ENCODE measurements around the gene LGR6. TPM values are rescaled to one million over a fixed set of nuclear protein-coding genes. Genes with fewer than 3 reads are reported as not detected.

LGR6 gene
- total and polyA plus RNA-seq, 2 of the 8 experiments (the other 6 are each of a cell fraction or from before 2014, with no cell fraction given) = 0.50 to 1.0 TPM

GRCh38 chr1:202251424-202252256, 58.0 kb downstream of the LGR6 start:
- H3K79me2 ChIP-seq (ENCODE audit: control insufficient read depth in 1 of 2, insufficient read depth in 2 of 2, low read length in 2 of 2) = no peaks in the 10 kb centered on the region
- H3K4ac ChIP-seq (replicated peaks; ENCODE audit: insufficient read length, low read depth, low read length) = no peak overlapping the region
- no peaks in the 10 kb centered on the region; a peak in 2 of 7 replicates for H3K27me3 ChIP-seq (replicated peaks in 1 of 4; ENCODE audit: control insufficient read depth in 3 of 4, extremely low read depth in 1 of 4, insufficient read depth in 3 of 4, low read length in 3 of 4)
- H3K56ac ChIP-seq (replicated peaks; ENCODE audit: insufficient read length, low read depth, low read length) = no peak overlapping the region
- no peak overlapping the region for H3K4me3 ChIP-seq (ENCODE audit: extremely low read depth in 1 of 4, insufficient read depth in 2 of 4, low read depth in 3 of 4, low read length in 4 of 4)
- POLR2A ChIA-PET (ENCODE audit: partially characterized antibody) = interaction anchor here (0.6 to 1.3 kb wide), 2 partner anchors 12 to 13 kb away, joined by 3 to 4 read pairs; no protein-coding TSS in a partner anchor
- no peak overlapping the region for H3K23ac ChIP-seq (ENCODE audit: insufficient read length)
- H4K91ac ChIP-seq (replicated peaks; ENCODE audit: insufficient read length, low read length) = no peak overlapping the region
- no peaks in the 10 kb centered on the region for H3K23me2 ChIP-seq (ENCODE audit: low read depth, low read length)
- no peak overlapping the region for H3K4me2 ChIP-seq (ENCODE audit: insufficient read depth in 1 of 2, low read depth in 2 of 2, low read length in 2 of 2)
- H2BK12ac ChIP-seq (ENCODE audit: low read depth, low read length) = no peak overlapping the region
- no peaks in the 10 kb centered on the region for H3K36me3 ChIP-seq (ENCODE audit: control insufficient read depth in 2 of 4, insufficient read depth in 4 of 4, low read length in 3 of 4)
- no peak for TF ChIP-seq PHF8 (conservative IDR thresholded peaks at IDR 0.05; ENCODE audit: low read depth, low read length)
- TF ChIP-seq HDAC2 (IDR thresholded peaks at IDR 0.05; ENCODE audit: borderline replicate concordance in 1 of 2, low read depth in 2 of 2, low read length in 2 of 2) = no peak
- TF ChIP-seq SP1 (IDR thresholded peaks at IDR 0.05; ENCODE audit: low read depth, low read length) = no peak
- no peak for TF ChIP-seq CTBP2 (IDR thresholded peaks at IDR 0.05; ENCODE audit: borderline replicate concordance, insufficient read depth, insufficient read length, low read length)
- TF ChIP-seq CBX8 (IDR thresholded peaks at IDR 0.05; ENCODE audit: borderline replicate concordance, low read depth, low read length) = no peak
- no peak for TF ChIP-seq CTCF (IDR thresholded peaks at IDR 0.05; ENCODE audit: control extremely low read depth in 1 of 3, insufficient read depth in 1 of 3, low read depth in 1 of 3, low read length in 3 of 3)
- no peak for TF ChIP-seq JUND (IDR thresholded peaks at IDR 0.05; ENCODE audit: low read length)
- no peak for TF ChIP-seq POLR2AphosphoS5 (IDR thresholded peaks at IDR 0.05; ENCODE audit: low read depth, low read length)
- TF ChIP-seq KDM1A (IDR thresholded peaks at IDR 0.05; ENCODE audit: borderline replicate concordance, low read length) = no peak
- H3K27ac ChIP-seq (ENCODE audit: low read depth, low read length) = no peak overlapping the region
- H3K79me1 ChIP-seq (ENCODE audit: low read depth, low read length) = no peaks in the 10 kb centered on the region
- no peak for DNase-seq (ENCODE audit: low read depth in 1 of 2, low spot score in 2 of 2)
- H2BK20ac ChIP-seq (ENCODE audit: low read length) = no peak overlapping the region
- H2BK15ac ChIP-seq (ENCODE audit: low read length) = no peak overlapping the region
- H3K9ac ChIP-seq (replicated peaks in 1 of 4; ENCODE audit: extremely low read depth in 1 of 4, low read depth in 3 of 4, low read length in 3 of 4) = no peak overlapping the region
- no peaks in the 10 kb centered on the region for H4K20me1 ChIP-seq (replicated peaks in 1 of 2; ENCODE audit: control insufficient read depth in 1 of 2, insufficient read depth in 2 of 2, low read length in 2 of 2)
- H3K9me3 ChIP-seq (ENCODE audit: insufficient read depth in 2 of 2, low read depth in 1 of 2, low read length in 1 of 2) = no peaks in the 10 kb centered on the region
- WGBS, 2 experiments (ENCODE audit: extremely low coverage in 1 of 2, insufficient coverage in 1 of 2, insufficient read length in 1 of 2, insufficient replicate concordance in 2 of 2, low coverage in 1 of 2, low lambda C conversion rate in 2 of 2, missing lambda C conversion rate in 1 of 2) = 73% methylated on average over 6 of the region's 6 CpGs; no CpG with 5 or more reads in 1 of the 2 experiments
- no peak overlapping the region for H4K5ac ChIP-seq (ENCODE audit: insufficient read length, low read depth, low read length)
- no peak overlapping the region for H2AFZ ChIP-seq (ENCODE audit: low read length)
- no peak overlapping the region for H4K8ac ChIP-seq (ENCODE audit: extremely low read depth, insufficient read depth, low read length)
- no peak overlapping the region for H3K14ac ChIP-seq (ENCODE audit: insufficient read length)
- H3K18ac ChIP-seq (ENCODE audit: extremely low read depth, low read length) = no peak overlapping the region
- CTCF ChIA-PET (ENCODE audit: partially characterized antibody) = interaction anchor here (0.8 to 2.7 kb wide), 9 partner anchors 11 to 97 kb away, joined by 3 to 15 read pairs (median 3); no protein-coding TSS in a partner anchor
- H2BK5ac ChIP-seq (ENCODE audit: low read depth, low read length) = no peak overlapping the region
- no peak for FAIRE-seq
- H3K4me1 ChIP-seq (replicated peaks in 1 of 4; ENCODE audit: control insufficient read depth in 3 of 4, insufficient read depth in 4 of 4, low read length in 3 of 4) = peaks cover 4 to 6% (median 5%) of the 10 kb centered on the region in 4 experiments
- H2BK120ac ChIP-seq (replicated peaks; ENCODE audit: low read depth, low read length) = no peak overlapping the region
- H2AK5ac ChIP-seq (ENCODE audit: low read depth, low read length) = no peak overlapping the region
